EL (cell line): ENCODE data around the gene NUP62.

Experiments used
- DNase-seq: peaks from one replicate; pipeline ENCODE4 v3.0.0-alpha.2; 2016

The NUP62 gene

DNA sequence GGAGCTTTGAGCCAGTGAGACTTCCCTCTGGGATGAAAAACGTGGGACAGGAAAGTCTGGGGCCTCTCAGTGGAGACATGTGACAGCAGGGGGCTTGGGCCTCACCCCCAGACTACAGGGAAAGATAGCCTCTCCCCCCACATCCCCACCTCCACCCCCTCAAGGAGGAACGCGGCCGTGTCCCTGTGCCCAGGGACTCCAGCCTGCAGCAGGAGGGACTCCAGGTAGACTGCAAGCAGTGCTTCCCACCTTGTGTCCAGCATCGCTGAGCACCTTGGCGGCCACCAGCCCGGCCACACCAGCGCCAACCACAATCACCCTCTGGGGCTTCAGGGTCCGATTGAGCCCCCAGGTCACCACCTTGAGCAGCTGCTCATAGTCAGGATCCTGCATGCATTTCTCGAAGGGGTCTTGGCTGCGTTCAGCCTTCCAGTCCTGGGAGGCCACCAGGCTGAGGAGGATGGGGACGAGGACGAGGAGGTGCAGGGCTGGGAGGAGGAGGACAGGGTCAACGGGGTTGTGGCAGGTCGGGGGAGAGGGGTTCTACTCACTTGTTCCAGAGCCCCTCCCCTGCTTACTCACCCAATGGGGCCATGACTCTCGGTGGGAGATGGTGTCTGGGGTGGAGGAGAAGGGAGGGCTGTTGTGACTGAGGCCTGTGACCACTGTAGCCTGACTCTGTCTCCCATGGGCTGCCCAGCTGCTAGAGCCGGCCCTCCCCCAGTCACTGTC is 33.6 kb downstream of the NUP62 start:
- no peak for DNase-seq

DNA sequence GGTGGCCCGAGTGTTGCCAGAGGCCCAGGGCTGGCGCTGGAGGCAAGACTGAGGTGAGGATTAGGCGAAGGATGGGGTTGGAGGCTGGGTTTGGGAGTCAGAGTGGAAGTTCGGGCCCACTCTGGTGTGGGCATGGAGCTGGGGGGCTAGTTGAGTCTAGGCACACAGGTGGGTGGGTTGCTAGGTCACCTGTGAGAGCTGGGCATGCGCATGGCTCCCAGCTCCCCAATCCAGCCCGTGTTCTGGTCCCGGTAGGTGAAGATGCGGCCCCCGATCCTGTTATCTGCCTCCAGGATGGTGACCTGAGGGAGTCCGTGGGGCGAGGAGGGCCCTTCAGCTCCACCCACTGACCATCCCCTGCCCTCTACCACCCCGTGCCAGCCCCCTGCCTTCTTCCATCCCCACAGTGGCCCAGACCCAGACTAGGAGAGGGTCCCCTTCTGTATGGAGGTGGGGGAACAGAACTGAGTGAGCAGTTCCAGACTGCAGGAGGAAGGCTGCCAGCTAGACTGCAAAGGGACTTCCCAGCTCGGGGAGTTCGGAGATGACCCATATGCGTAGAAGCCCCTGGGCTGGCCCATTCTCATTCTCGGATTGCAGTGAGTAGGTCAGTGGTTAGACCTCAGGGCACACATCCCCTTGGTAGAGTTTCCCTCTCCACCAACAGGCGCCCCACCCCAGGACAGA is 34.3 kb downstream of the NUP62 start:
- no peak for DNase-seq

DNA sequence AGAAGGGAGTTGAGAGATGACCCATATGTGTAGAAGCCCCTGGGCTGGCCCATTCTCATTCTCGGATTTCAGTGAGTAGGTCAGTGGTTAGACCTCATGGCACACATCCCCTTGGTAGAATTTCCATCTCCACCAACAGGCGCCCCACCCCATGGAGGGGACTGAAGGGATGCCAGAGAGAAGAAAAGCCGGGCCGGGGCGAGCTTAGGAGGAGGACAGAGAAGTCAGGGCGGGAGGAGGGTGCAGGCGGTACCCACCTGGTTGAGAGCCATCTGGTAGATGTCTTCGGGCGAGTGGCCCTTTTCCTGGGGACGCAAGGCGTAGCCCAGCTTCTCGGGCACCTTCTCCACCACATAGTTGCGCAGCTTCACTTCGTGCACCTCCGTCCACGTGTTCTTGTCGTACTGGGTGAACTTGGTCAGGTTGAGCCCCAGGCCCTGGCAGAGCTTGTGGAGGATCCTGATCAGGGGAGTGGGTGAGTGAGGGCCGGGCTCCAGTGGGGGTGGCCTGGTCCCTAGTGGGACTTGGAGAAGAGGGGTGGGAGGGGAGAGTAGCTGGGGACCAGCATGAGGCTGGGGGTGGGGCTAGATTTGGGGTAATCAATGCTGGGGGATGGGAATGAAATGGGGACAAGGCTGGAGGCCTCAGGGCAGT is 35.2 kb downstream of the NUP62 start:
- no peak for DNase-seq

DNA sequence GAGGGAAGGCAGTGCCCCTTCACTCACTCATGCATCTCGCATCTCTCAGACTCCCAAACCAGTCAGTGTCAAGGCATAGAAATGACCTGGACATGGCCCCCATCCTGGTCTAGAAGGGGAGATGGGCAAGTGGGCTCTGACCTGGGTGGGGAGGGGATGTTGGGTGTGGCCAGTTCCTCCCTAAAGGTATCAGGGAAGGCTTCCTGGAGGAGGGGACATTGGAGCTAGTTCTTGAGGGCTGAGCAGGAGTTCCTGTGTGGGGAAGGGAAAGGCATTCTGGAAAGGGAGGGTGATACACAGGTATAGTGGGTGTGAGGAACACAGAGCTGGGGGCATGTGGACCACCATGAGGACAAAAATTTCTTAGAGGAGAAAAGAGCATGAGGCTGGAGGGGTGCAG is 36.6 kb downstream of the NUP62 start:
- no peak for DNase-seq

DNA sequence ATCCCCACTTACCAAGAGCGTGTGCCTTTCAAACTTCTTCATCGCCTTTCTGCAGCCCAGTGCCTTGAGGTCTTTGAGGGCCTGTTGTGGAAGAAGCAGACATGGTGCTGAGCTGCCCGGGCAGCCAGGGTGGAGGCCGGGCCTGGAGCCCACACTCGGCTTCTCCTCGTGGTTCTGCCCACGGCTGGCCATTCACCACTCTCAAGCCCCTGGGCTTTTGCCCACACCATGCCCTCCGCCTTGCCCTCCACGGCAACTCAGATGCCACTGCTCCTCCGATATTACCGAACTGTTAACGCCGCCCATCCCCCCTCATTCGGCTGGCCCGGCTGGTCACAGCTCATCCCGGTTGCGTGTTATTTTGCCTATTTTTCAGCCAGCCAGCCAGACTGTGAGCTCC is 37.9 kb downstream of the NUP62 start:
- DNase-seq: no peak

DNA sequence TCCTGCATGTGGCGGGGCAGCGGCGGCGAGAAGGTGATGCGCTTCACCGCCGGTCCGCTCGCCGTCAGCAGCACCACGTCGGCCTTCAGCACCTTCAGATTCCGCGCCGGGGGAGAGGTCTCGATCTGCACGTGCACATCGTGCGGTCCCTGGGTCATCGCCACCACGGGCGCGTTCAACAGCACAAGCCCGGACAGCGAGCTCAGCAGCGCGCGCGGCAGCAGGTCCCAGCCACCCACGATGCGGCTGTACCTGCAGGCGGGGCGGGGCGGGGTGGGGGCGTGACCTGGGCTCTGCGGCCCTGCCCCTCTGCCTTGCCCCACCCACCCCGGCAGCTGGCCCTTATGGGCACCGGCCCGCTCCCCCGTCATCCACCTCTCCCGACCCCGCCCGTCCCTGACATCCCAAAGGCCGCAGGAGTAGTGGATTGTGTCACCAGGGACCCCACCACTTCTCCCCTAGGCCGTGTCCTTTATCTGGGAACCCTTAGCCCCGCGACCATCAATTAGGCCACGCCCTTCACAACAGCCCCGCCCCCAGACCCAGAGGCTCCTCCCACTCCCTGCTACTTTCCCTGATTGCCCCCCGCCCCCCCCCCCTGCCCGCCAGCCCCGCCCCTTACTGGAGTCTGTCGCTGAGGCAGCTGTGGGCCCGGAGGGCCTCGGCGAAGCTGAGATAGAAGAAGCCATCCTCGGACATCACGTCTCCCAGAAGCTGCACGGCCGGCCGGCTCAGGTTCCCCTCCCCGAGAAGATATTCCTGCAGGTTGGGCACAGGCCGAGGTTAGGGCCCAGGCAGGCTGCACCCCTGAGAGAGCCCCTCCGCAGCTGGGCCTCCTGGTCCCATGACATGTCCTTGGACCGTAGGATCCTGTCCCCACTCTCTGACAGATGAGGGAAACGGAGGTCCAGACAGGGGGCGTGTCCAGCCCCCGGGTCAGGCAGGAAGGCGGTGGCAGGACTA is 38.7 kb downstream of the NUP62 start:
- DNase-seq: no peak

DNA sequence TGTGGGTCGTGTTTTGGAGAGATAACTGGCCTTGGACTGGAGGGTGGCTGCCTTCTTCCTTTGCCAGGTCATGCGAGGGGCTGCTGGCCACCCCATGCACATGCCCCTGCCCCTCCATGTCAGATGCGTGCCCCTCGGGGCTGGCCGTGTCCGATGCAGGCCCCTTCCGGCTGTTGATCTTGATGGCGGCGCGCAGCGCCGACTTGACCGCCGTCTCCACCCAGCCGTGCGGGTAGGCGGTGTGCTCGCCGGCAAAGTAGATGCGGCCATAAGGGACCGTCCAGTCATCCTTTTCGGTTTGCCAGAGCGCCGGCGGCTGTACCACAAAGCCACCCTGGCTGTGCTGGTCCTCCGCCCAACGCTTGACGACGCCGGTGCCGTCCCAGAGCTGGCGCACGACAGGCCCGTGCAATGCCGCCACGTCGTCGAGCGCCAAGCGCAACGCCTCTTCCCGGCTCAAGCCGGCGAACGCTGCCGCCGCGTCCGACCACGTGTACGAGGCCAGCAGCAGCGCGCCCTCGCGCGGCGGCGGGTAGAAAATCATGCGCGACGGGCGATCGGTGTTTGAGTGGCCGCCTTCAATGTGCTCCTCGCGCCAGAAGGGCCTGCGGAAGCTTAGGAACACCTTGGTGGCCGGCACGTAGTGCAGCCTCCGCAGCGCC is 39.5 kb downstream of the NUP62 start:
- DNase-seq: peak; percentile 38

DNA sequence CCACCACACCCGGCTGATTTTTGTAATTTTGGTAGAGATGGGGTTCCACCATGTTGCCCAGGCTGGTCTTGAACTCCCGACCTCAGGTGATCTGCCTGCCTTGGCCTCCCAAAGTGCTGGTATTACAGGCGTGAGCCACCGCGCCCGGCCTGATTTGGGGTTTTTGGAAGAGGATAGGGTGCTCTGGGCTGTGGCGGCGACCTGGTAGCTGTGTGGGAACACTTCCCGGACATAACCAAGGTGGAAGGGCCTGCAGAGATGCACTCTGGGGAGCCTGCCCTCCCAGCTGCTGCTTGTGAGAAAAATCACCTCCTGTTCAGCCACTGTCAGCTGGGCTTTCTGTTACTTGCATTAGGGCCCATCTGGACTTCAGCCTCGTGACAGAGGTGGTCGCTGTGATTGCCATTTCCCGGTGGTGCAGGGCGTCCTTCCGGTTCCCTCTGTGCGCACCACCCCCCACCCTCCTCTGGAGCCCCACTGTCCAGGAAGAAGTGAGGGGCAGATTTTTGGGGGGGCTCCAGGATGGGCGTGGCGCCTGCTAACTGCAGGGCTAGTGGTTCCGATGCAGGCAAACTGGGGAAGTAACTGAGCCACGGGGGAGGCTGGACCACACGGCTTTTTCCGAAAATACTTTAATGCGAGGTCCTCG is 40.1 kb downstream of the NUP62 start:
- DNase-seq: no peak

DNA sequence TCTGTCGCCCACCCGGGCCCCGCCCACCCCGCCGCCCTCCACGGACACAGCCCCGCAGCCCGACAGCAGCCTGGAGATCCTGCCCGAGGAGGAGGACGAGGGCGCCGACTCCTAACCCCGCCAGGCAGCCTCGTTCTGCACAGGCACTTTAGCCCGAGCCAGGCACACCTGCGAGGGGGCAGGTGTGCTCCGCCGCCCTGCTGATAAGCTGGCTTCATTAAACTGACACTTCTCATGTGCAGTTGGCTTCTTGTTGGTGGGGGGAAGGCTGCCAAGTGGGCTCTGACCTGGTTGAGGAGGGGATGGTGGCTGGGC is 40.8 kb downstream of the NUP62 start:
- no peak for DNase-seq

DNA sequence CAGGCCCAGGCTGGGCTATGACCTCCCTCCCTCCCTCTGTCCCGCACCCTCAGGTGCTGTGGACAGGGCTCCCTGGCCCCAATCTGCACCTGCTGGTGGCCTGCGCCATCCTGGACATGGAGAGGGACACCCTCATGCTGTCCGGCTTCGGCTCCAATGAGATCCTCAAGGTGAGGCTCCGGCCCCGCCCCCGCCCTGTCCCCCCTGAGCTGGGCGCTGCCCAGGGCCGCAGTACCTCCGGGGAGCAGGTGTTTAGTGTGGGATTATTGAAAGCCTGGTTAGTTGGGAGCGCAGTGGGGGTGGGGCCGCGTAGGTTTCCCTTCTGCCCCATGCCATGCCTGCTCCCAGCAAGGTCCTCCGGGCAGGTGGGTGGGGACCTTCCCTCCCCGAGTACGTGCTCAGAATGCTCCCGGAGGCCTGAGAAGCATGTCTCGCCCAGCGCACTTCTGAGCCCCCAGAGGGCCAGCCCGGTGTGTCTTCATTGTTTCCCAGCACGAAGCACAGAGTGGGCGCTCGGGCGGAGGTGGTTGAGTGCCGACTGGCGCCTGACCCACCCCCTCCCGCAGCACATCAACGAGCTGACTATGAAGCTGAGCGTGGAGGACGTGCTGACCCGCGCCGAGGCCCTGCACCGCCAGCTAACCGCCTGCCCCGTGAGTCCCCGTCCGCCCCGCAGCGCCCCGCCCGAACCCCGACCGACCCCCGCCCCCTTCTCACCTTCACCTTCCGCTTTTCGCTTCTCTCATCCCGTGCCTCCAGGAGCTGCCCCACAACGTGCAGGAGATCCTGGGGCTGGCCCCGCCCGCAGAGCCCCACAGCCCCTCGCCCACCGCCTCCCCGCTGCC is 41.4 kb downstream of the NUP62 start:
- DNase-seq: no peak

DNA sequence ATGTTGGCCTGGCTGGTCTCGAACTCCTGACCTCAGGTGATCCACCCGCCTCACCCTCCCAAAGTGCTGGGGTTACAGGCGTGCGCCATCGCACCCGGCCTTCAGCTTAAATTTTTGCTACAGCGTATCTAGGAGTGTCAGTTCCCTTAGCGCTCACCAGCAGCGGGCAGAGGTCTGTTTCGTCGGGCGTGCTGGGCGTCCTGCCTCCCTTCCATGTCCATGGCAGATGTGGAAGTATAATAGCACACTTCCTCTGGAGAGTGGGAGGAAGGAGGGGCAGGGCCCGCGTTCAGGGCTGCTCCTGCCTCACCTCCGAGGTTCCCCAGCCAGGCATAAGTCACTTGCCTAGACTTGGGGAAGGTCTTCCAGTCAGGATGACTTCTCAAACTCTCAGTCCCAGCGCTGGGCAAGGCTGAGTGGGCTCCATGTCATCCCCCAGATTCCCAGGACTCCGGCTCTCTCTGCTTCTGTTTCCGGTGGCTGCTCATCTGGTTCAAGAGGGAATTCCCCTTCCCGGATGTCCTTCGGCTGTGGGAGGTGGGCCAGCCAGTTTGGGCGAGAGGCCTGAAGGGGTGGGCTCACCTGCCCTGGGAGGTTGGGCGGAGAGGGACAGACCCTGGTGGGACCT is 42.2 kb downstream of the NUP62 start:
- no peak for DNase-seq

DNA sequence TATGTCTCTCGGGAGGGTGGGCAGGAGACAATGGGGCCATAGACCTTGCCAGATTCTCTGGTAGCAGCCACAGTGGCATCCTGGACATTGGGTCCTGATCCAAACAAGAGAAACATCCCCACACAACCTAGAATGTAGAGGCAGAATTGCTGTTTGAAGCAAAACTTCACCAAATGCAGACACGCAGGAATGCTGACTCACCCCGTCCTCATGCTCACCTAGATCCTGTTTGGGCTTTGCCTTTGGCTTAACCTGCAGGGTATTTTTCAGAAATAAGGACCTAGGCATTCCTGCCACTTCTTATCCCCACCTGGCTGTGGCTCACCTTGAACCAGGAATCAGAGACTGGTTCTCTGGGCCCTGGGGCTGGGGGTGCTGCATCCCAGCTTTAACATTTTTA is 44.5 kb downstream of the NUP62 start:
- DNase-seq: no peak

DNA sequence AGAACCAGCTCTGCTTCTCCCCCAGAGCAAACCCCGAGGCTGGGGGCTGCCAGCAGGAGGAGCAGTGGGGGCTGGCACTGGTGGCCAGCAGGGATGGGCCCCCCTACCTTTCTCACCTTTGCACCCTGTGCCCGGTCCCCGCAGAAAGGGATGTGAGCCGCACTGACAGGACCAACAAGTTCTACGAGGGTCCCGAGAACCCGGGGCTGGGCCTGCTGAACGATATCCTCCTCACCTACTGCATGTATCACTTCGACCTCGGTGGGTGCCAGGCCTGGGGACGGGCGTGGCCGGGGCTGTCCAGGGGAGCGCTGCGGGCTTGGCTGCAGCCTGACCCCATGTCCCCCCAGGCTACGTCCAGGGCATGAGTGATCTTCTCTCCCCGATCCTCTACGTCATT is 45.2 kb downstream of the NUP62 start:
- no peak for DNase-seq

DNA sequence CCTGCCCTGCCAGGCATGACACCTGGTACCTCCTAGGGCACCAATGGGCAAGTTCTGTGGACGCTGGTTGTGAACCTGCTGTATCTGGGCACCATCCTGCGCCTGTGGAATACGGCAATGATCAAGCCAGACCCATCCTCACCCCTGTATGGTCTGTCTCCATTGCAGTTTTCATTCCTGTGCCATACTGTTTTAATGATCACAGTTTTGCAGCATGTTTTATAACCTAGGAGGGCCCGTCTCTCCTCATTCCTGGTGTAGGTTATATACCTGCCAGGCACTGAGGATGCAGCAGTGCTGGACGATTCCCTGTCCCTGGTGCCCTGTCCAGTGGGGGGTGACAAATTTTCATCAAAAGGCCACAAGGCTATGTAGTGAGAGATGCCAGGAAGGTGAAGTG is 46.2 kb downstream of the NUP62 start:
- no peak for DNase-seq

DNA sequence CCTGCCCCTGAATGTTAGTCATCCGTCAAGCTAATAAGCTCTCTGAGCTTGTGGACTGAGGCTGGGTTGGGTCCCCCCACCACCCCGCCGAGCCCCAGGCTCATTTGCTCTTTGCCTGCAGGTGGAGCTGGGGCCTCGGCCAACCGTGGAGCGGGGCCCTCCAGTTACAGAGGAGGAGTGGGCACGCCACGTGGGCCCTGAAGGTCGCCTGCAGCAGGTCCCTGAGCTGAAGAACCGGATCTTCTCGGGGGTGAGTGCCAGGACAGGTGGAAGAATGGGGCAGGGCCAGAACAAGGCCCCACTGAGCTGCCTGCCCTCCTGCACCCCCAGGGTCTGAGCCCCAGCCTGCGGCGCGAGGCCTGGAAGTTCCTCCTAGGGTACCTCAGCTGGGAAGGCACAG is 46.7 kb downstream of the NUP62 start:
- DNase-seq: no peak

DNA sequence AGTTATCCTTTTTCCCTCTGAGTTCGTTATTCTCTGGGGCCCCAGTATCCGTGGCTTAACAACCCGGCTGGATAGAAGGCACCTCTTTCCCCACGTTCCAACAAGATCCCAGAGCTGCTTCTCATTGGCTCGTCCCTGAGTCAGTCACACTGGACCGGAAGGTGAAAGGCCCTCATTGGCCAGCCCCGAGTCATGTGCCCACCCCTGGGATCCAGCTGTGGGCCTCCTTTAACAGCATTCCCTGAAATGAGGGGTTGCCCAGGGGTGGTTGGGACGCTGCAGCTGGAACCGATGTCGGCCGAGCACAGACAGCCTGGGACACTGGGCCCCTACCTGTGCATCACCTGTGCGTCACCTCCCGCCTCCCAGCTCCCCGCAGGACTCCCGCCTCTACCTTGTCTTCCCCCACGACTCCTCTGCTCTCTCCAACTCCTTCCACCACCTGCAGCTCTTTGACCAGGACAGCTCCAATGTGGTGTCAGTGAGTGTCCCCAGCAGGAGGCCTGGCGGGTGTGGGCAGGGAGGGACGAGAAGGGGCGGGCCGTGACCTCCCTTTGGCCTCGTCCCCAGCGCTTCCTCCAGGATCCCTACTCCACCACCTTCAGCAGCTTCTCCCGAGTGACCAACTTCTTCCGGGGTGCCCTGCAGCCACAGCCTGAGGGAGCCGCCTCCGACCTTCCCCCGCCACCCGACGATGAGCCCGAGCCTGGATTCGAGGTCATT is 47.5 kb downstream of the NUP62 start:
- no peak for DNase-seq

DNA sequence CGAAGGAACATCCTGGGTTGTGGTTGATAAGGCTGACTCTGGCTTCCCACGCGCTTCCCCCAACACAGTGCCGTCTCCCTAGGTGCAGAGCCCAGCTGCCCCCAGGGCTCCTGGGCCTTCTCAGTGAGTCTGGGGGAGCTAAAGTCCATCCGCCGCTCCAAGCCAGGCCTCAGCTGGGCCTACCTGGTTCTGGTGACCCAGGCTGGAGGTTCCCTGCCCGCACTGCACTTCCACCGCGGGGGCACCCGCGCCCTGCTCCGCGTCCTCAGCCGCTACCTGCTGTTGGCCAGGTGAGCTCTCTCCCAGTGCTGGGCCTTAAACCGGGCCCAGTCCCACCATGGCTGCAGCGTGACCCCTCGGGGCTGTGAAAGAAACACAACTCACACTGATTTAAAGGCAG is 48.1 kb downstream of the NUP62 start:
- no peak for DNase-seq

DNA sequence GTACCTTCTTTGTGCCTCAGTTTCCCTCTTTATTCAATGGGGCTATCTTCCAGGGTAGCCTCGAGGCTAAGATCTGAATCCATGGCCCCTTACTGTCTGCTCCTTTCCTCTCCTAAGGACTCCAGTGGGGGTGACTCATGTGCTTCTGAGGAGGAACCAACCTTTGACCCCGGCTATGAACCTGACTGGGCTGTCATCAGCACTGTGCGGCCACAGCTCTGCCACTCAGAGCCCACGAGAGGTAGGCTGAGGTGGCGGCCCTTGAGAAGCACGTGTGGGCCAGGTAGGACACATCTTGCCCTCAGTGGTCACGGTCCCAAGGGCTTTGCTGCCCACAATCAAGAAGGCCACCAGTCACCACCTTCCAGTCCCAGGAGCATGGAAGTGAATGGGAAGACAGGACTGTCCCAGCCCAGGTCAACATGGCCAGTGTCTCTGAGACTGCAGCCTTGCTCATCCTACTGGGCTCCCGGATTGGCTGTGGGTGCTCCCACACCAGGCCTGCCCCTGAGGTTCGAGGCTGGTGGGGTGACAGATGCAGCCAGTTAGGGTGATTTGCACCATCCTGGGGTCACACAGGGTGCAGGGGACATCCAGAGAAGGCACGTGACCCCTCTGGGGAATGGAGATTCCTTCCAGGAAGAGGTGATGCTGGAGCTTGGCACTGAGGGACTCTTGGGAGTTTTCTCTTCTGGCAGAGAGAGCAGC is 49.0 kb downstream of the NUP62 start:
- no peak for DNase-seq

DNA sequence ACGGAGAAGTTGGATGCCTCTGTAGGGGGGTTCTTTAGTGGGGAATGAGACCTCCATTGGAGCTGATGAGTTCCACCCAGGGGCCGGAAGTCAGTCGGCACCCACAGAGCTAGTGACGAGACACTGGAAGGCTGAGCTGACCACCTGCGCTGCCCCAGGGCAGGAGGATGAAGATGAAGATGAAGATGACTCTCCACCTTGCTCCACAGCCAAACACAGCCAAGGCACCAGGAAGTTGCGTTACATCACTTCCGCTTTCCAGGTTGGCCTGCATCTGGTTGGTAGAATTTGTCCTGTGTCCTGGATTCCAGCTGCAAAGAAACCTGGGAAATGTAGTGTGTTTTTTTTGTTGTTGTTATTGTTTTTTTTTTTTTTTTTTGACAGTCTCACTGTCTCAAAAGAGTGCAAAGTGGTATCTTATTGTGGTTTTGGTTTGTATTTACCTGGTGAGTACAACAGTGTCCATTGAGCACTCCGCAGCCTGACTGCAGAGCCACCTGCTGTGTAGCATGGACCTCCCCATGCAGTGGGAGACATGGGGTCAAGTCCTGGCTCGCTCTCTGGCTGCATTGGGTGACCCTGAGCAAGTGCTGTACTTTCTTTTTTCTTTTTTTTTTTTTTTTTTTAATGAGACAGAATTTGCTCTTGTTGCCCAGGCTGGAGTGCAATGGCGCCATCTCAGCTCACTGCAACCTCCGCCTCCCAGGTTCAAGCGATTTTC is 49.9 kb downstream of the NUP62 start:
- no peak for DNase-seq
